H1 (cell line): Measurements from ENCODE around the gene MNAT1. TPM values are rescaled to one million over a fixed set of nuclear protein-coding genes. Genes with fewer than 3 reads are reported as not detected.

Experiments used
- BRCA1 ChIP-seq: IDR thresholded peaks from 2 replicates; pipeline ENCODE4 v1.6.1; 2012; ENCODE audit warnings: low read depth, low read length, improper control_type of control experiment
- EP300 ChIP-seq, 2 experiments: IDR thresholded peaks; 1 replicate in 1 of 2; 2 replicates in 1 of 2; pipeline ENCODE4 v1.6.1; 2011 to 2012; ENCODE audit warnings: low read depth in 2 of 2, low read length in 2 of 2, mild to moderate bottlenecking in 2 of 2, borderline replicate concordance in 1 of 2, inconsistent platforms in 1 of 2, moderate library complexity in 1 of 2
- EZH2 ChIP-seq: fragments of 200-600 bp; sonication (generic); IDR thresholded peaks from 2 replicates; pipeline ENCODE4 v1.7.1; 2012; ENCODE audit warnings: low read depth, mild to moderate bottlenecking, moderate library complexity, low read length, inconsistent platforms; ENCODE audit not compliant: severe bottlenecking
- GTF2F1 ChIP-seq: IDR thresholded peaks from 2 replicates; pipeline ENCODE4 v1.6.1; 2012; ENCODE audit warnings: low read depth, low read length, improper control_type of control experiment, borderline replicate concordance
- KDM4A ChIP-seq: IDR thresholded peaks from one replicate; pipeline ENCODE4 v1.7.1; 2012; ENCODE audit warnings: low read depth, mild to moderate bottlenecking, moderate library complexity, low read length, inconsistent platforms; ENCODE audit not compliant: severe bottlenecking
- MAFK ChIP-seq: IDR thresholded peaks from 2 replicates; pipeline ENCODE4 v1.6.1; 2012; ENCODE audit warnings: low read depth, mild to moderate bottlenecking, improper control_type of control experiment, low read length
- NANOG ChIP-seq: IDR thresholded peaks from 2 replicates; pipeline ENCODE4 v1.6.1; 2011; ENCODE audit warnings: low read length, low read depth, mild to moderate bottlenecking, inconsistent platforms; ENCODE audit not compliant: insufficient read depth, poor library complexity, severe bottlenecking
- RFX5 ChIP-seq: IDR thresholded peaks from 2 replicates; pipeline ENCODE4 v1.6.1; 2011; ENCODE audit warnings: low read depth, low read length, improper control_type of control experiment, borderline replicate concordance
- polyA plus RNA-seq, 7 experiments: library from polyadenylated mRNA; depleted of rRNA in 3 of 7; stranded (reverse) in 5 of 7; unstranded in 2 of 7; fragments of >200 nt in 5 of 7; fragments of 200-250 nt in 2 of 7; gene quantifications; 1 replicate in 5 of 7; 2 replicates in 1 of 7; 4 replicates in 1 of 7; pipeline versions ENCODE4 v1.2.1 to v1.2.3, GENCODE V29; 2011 to 2013; ENCODE audit warnings: missing spikeins in 2 of 7, mixed read lengths in 2 of 7
- total RNA-seq: library from RNA; stranded (reverse); fragmentation: NEBNext Ultra II Directional; extraction: Animal tissue kit (Norgen Biotek cat#: 25700); gene quantifications from 2 replicates; pipeline ENCODE4 v1.2.1, GENCODE V29; 2021
- TF ChIP-seq, protein P1 (sequence below): fragments of 300-600 bp; sonication (generic); IDR thresholded peaks from 2 replicates; pipeline ENCODE4 v1.7.1; 2012; ENCODE audit warnings: low read length, moderate library complexity, mild to moderate bottlenecking, inconsistent platforms; ENCODE audit not compliant: insufficient replicate concordance

The MNAT1 gene
- total and polyA plus RNA-seq, 2 of the 8 experiments (the other 6 are each of a cell fraction or from before 2014, with no cell fraction given): 34.7 to 52.1 TPM

DNA sequence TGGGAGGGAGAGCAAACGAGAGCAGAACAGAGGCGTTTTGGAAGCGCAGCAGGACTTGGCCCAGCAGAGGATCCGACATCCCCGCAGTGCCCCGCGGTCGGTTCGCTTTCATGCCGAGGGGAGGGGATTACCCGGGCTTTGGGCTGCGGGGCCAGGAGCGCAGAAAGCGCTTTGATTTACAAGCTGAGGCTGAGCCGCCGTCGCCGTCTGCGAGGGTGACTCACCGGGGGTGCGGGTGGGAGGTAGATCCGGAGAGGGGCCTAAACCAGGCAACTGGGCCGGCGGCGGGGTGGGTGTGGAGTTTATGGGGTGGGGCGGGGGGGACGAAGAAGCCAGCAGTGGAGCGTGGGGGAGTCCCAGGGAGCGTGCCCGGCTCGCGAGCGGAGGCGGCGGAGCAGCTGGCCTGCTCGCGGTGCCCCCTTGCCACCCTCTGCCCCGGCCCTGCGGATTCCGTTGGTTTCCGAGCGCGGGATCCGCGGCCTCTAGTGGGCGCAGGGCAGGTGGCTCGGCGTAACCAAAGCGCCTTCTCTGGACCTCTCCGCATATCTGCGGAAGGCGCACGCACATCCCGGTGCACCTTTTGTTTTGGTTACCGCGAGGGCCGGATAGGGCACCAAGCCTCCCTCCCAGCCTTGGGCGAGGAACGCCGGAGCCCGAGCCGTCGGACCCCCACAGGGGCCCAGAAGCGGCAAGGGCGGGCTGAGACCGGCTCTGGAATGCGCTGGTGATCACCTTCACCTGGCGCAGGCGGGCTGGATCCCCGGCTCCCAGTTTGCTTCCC is 13.0 kb upstream of the MNAT1 start (continued):
- TF ChIP-seq MAFK (no peak), EZH2 (no peak), NANOG (no peak), KDM4A (peak; percentile 37), EP300 (IDR thresholded peaks at IDR 0.05; ENCODE audit: borderline replicate concordance in 1 of 2, low read depth in 2 of 2, low read length in 2 of 2) (no peak), GTF2F1 (no peak), RFX5 (no peak), BRCA1 (no peak)
- TF ChIP-seq, protein P1, sequence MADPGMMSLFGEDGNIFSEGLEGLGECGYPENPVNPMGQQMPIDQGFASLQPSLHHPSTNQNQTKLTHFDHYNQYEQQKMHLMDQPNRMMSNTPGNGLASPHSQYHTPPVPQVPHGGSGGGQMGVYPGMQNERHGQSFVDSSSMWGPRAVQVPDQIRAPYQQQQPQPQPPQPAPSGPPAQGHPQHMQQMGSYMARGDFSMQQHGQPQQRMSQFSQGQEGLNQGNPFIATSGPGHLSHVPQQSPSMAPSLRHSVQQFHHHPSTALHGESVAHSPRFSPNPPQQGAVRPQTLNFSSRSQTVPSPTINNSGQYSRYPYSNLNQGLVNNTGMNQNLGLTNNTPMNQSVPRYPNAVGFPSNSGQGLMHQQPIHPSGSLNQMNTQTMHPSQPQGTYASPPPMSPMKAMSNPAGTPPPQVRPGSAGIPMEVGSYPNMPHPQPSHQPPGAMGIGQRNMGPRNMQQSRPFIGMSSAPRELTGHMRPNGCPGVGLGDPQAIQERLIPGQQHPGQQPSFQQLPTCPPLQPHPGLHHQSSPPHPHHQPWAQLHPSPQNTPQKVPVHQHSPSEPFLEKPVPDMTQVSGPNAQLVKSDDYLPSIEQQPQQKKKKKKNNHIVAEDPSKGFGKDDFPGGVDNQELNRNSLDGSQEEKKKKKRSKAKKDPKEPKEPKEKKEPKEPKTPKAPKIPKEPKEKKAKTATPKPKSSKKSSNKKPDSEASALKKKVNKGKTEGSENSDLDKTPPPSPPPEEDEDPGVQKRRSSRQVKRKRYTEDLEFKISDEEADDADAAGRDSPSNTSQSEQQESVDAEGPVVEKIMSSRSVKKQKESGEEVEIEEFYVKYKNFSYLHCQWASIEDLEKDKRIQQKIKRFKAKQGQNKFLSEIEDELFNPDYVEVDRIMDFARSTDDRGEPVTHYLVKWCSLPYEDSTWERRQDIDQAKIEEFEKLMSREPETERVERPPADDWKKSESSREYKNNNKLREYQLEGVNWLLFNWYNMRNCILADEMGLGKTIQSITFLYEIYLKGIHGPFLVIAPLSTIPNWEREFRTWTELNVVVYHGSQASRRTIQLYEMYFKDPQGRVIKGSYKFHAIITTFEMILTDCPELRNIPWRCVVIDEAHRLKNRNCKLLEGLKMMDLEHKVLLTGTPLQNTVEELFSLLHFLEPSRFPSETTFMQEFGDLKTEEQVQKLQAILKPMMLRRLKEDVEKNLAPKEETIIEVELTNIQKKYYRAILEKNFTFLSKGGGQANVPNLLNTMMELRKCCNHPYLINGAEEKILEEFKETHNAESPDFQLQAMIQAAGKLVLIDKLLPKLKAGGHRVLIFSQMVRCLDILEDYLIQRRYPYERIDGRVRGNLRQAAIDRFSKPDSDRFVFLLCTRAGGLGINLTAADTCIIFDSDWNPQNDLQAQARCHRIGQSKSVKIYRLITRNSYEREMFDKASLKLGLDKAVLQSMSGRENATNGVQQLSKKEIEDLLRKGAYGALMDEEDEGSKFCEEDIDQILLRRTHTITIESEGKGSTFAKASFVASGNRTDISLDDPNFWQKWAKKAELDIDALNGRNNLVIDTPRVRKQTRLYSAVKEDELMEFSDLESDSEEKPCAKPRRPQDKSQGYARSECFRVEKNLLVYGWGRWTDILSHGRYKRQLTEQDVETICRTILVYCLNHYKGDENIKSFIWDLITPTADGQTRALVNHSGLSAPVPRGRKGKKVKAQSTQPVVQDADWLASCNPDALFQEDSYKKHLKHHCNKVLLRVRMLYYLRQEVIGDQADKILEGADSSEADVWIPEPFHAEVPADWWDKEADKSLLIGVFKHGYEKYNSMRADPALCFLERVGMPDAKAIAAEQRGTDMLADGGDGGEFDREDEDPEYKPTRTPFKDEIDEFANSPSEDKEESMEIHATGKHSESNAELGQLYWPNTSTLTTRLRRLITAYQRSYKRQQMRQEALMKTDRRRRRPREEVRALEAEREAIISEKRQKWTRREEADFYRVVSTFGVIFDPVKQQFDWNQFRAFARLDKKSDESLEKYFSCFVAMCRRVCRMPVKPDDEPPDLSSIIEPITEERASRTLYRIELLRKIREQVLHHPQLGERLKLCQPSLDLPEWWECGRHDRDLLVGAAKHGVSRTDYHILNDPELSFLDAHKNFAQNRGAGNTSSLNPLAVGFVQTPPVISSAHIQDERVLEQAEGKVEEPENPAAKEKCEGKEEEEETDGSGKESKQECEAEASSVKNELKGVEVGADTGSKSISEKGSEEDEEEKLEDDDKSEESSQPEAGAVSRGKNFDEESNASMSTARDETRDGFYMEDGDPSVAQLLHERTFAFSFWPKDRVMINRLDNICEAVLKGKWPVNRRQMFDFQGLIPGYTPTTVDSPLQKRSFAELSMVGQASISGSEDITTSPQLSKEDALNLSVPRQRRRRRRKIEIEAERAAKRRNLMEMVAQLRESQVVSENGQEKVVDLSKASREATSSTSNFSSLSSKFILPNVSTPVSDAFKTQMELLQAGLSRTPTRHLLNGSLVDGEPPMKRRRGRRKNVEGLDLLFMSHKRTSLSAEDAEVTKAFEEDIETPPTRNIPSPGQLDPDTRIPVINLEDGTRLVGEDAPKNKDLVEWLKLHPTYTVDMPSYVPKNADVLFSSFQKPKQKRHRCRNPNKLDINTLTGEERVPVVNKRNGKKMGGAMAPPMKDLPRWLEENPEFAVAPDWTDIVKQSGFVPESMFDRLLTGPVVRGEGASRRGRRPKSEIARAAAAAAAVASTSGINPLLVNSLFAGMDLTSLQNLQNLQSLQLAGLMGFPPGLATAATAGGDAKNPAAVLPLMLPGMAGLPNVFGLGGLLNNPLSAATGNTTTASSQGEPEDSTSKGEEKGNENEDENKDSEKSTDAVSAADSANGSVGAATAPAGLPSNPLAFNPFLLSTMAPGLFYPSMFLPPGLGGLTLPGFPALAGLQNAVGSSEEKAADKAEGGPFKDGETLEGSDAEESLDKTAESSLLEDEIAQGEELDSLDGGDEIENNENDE: no peak
